Stimulated activated CD4-positive, alpha-beta T cell treated with anti-CD3 and anti-CD28 coated beads, Interleukin-2, amount 100 ng/mL, for 4 hours (primary cell): ENCODE data around the gene KPNA3.
"Not testable (repeated sequence)": the region's sequence is repeated elsewhere in the genome, so short reads cannot be mapped to it uniquely, and the experiment has no call there.

Experiments
- DNase-seq: peaks from one replicate; pipeline ENCODE4 v3.0.0-alpha.2; 2020; ENCODE audit warnings: low read depth

KPNA3 gene

GRCh38 chr13:49792550-49793324 lies at the start of gene KPNA3:
KPNA3 (minus strand) TSS chr13:49792682; CDS start chr13:49792506, 176 bp downstream.
- peak; percentile 95 for DNase-seq

GRCh38 chr13:49841964-49842363 lies 49.5 kb upstream of the KPNA3 start:
- no peak for DNase-seq

- no peak for DNase-seq
These were observed 48.2 kb upstream of the KPNA3 start for GRCh38 chr13:49840675-49841074.

GRCh38 chr13:49840266-49840665 lies 47.8 kb upstream of the KPNA3 start:
- no peak for DNase-seq

GRCh38 chr13:49838989-49839388 lies 46.5 kb upstream of the KPNA3 start:
- DNase-seq: no peak

- no peak for DNase-seq
These were observed 44.0 kb upstream of the KPNA3 start for GRCh38 chr13:49836516-49836915.

GRCh38 chr13:49833402-49833801 lies 40.9 kb upstream of the KPNA3 start:
- DNase-seq: no peak

GRCh38 chr13:49831455-49831854 lies 39.0 kb upstream of the KPNA3 start:
- DNase-seq: no peak

GRCh38 chr13:49830721-49831120 lies 38.2 kb upstream of the KPNA3 start:
- DNase-seq: no peak

- no peak for DNase-seq
These were observed 37.2 kb upstream of the KPNA3 start for GRCh38 chr13:49829715-49830114.

GRCh38 chr13:49828453-49828852 lies 36.0 kb upstream of the KPNA3 start:
- DNase-seq: no peak

GRCh38 chr13:49827891-49828290 lies 35.4 kb upstream of the KPNA3 start:
- no peak for DNase-seq

- DNase-seq: no peak
These were observed 34.9 kb upstream of the KPNA3 start for GRCh38 chr13:49827336-49827735.

- no peak for DNase-seq
These were observed 28.9 kb upstream of the KPNA3 start for GRCh38 chr13:49821216-49822009.

GRCh38 chr13:49820591-49821215 lies 28.2 kb upstream of the KPNA3 start:
- DNase-seq: no peak

- DNase-seq: not testable (repeated sequence)
These were observed 23.6 kb upstream of the KPNA3 start for GRCh38 chr13:49816047-49816446.

GRCh38 chr13:49814551-49815270 lies 22.2 kb upstream of the KPNA3 start:
- DNase-seq: no peak

- no peak for DNase-seq
These were observed 20.3 kb upstream of the KPNA3 start for GRCh38 chr13:49812812-49813211.

GRCh38 chr13:49811527-49811908 lies 19.0 kb upstream of the KPNA3 start:
- no peak for DNase-seq

GRCh38 chr13:49810567-49811526 lies 18.4 kb upstream of the KPNA3 start:
- no peak for DNase-seq

- DNase-seq: no peak
These were observed 15.2 kb upstream of the KPNA3 start for GRCh38 chr13:49807681-49808080.
